GM18858 (cell line): ENCODE results near the gene UNC93B1.

Experiments used
- ATAC-seq: cut with Tn5 transposase; IDR thresholded peaks from one replicate; pipeline ENCODE4 v1.9.1; 2021; ENCODE audit not compliant: unreplicated experiment

UNC93B1 gene

DNA sequence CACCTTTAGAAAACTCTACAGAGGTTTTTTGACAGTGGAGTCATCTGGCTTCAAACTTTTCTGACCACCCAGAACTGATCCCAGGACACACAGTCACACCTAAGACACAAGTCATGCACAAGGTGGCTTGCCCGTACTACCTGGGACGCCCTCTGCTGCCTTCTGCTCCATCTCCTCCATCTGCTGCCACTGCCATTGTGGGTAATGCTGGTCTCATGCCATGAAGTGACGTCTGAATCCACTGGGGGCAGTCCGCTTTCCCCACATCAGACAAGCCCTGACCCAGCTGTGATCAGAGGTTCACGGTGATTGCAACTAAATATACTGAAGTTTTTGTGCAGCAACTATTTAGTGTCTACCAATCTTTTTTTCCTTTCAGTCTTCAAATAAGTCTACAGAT is 21.1 kb upstream of the UNC93B1 start:
- ATAC-seq = no peak

DNA sequence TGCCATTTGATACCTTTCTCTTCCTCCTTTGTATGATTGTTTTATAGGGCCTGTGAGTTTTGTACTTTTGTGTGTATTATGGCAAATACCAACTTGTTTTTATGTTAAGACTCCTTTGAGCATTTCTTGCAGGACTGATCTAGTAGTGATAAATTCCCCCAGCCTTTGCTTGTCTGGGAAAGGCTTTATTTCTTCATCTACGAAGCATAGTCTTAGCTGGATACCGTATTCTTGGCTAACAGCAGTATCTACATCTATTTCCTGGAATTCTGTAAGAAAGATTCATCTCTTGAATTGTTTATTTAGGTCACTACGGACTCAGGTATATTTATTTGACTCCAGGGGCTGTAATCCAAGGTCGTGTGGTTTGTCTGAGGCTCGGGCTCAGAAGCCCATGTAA is 20.6 kb upstream of the UNC93B1 start:
- ATAC-seq = no peak

DNA sequence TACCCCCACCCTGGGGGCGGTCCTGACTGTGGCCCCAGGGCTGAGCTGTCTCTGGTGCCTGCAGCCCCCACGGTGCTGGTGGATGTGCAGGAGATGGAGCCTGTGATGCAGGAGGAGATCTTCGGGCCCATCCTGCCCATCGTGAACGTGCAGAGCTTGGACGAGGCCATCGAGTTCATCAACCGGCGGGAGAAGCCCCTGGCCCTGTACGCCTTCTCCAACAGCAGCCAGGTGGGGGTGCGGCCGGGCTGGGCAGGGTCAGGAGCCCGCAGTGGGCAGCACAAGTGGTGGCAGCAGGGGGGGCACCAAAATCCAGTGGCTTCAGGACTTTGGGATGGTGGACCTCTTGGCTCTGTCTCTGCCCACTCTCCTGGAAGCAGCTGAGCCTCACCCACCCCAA is 18.6 kb upstream of the UNC93B1 start:
- ATAC-seq = no peak

DNA sequence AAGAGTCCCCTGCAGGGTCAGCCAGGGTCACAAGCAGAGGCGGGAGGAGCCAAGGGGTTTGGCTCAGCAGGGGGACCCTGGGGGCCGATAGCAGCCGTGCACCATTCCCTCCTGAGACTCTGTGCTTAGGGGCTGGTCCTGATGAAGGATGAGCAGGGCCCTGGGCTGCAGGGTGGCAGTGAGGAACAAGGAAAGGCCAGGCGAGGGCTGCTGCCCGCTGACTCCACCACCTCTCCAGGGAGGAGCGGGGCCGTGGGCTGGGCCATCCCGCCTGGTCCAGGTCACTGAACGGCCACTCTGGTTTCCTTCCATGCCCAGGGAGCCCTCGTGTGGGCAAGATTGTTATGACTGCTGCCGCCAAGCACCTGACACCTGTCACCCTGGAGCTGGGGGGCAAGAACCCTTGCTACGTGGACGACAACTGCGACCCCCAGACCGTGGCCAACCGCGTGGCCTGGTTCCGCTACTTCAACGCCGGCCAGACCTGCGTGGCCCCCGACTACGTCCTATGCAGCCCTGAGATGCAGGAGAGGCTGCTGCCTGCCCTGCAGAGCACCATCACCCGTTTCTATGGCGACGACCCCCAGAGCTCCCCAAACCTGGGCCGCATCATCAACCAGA is 17.4 kb upstream of the UNC93B1 start:
- ATAC-seq = no peak

DNA sequence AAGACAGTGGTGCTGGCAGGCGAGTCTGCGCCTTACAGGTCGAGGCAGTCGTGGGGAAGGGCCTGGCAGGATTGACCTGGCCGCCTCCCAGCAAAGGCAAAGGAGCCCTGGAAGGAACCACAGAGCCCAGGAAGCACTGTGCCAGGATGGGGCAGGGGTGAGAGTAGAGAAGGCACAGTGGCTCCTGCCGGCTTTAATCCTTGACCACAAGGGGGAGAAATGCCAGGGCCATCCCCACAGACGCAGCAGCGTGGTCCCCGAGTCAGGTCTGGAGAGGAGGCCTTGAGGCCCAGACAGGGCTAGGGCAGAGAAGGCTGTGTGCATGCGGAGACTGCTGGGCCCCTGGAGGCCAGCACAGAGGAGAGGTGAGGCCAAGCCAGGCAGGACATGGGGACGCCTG is 16.7 kb upstream of the UNC93B1 start:
- no peak for ATAC-seq

DNA sequence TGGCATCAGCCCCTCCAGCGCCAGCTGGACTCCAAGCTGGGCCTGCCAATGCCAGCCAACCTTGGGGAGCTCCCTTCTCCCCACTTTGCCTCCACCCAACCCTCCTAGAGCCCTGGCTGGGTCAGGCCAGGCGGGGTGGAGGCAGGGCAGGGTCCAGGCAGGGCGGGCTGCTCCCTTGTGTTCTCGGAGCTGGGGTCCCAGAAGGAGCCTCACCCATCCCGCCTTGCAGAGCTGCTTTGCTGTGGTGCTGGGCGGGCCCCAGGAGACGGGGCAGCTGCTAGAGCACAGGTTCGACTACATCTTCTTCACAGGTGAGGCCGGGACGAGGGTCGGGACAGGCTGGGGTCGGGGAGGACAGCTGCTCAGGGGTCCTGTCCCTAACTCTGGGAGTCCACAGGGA is 15.6 kb upstream of the UNC93B1 start:
- no peak for ATAC-seq

DNA sequence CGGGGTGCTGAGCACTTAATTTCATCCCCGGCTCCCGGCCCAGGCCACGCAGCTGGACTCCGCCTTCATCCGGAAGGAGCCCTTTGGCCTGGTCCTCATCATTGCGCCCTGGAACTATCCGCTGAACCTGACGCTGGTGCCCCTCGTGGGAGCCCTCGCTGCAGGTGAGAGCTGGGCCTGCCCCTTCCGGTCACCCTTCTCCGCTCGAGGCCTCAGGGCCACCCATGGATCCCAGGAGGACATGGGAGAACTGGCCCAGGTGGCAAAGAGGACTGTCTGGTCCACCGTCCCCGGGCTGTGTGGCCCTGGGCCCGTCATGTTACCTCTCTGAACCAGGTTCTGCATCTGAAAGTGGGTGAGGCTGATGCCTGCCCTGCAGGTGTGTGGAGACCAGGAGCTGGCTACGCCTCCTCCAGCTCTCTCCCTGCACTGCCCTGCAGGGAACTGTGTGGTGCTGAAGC is 14.9 kb upstream of the UNC93B1 start:
- no peak for ATAC-seq

DNA sequence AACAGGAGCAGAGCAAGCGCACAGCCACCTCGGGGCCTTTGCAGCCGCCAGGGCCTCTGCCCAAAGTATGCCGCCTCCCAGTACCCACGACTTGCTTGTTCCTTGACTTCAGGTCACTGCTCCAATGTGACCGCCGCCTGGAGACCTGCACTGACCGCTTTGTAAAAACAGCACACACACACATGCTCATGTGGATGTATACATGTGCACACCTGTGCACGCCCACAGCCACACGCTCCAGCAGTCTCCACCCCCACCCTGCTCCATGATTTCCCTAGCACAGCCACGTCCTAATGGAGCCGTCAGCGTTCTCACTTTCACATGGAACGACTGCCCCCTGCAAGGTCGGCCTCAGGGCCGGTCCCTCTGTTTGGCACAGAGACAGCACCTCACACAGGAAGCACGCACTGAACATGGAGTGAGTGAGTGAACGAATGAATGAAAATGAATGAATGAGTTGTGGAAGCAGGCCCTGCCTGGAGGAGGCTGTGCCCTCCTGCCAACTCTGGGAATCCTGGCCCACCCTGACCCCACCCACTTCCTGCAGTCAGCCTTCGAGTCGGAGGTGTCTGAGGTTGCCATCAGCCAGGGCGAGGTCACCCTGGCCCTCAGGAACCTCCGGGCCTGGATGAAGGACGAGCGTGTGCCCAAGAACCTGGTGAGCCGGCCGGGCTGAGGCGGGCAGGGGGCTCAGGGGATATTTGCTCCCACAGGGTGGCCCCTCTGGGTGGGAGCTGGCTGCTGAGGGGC is 14.3 kb upstream of the UNC93B1 start:
- no peak for ATAC-seq

DNA sequence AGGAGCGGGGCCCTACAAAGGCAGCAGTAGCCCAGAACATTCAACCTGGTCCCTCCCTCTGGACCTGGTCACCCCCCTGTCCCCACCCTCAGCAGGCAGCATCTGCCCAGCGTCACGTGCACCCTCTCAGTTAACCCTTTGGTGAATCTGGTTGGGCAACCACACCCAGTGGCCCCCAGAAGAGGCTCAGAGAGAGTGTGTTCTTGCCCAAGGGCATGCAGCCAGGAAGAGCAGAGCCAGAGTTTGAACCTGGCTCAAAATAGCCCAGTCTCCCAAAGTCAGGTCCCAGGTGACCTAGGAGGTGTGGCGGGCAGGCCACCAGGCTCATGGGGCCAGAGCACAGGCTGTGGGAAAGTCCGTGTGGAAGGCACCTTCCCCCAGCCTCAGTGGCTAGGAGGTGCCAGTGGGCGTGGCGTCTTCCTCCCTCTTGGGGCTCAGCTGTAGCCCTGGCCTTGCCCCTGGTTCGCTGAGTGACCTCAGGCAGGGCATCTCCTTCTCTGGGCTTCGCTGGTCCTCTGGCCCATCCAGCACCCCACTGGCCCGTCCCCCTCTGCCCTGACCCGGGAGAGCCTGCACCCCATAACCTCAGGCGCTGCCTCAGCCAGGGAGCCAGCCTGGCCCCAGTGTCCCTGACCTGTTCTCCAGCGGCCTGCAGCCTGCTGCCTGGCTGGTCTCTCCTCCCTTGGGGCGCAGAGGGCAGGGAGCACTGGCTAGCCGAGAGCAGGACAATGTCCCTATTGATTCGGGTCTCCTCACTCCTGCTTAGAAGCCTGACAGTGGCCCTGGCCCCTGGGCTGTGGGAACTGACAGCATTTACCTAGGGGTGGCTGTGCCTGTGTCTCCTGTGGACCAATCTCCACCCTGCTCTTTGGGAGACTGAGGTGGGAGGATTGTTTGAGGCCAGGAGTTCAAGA is 13.3 kb upstream of the UNC93B1 start:
- no peak for ATAC-seq

DNA sequence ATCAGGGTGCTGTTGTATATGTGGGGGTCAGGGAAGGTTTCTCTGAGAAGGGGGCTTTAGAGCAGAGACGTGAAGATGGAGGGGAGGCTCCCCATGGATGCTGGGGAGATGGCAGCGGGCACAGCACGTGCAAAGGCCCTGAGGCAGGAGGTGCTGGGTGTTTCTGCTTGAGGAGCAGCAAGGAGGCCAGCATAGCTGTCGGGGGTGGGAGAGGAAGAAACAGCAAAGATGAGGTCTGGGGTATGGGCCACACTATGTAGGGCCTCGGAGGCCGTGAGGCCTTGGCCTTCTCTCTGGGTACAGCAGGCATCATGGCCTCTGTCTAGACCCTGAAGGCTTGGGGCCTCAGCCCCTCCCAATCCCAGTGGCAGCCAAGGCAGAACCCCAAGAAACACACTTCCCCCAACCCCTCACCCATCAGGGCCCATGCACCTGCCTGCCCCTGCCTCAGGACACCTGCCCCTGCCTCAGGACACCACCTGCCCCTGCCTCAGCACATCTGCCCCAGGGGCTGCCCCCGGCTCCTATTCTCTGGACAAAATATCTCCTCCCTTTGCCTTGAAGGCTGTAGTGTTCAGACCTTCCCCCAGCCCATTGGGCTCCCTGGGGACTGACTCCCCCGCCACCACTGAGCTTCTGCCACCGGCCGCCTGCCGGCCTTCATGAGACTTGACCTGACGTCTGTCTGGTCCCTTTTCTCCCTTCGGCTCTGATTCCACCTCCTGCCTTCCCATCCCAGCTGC is 12.4 kb upstream of the UNC93B1 start:
- no peak for ATAC-seq

DNA sequence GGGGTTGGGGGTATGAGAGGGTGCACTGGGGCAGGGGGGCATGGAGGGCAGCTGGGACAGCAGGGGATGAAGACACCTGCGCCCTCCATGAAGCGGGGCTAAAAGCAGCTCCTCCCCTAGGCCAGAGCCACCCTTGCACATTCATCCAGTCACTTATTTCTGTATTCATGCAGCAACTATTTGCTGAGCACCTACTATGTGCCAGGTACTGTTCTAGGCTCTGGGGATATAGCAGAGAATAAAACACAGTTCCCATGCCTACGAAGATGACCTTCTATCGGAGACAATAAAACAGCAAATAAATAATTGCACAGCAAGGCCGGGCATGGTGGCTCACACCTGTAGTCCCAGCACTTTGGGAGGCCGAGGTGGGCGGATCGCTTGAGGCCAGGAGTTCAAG is 11.6 kb upstream of the UNC93B1 start:
- no peak for ATAC-seq

DNA sequence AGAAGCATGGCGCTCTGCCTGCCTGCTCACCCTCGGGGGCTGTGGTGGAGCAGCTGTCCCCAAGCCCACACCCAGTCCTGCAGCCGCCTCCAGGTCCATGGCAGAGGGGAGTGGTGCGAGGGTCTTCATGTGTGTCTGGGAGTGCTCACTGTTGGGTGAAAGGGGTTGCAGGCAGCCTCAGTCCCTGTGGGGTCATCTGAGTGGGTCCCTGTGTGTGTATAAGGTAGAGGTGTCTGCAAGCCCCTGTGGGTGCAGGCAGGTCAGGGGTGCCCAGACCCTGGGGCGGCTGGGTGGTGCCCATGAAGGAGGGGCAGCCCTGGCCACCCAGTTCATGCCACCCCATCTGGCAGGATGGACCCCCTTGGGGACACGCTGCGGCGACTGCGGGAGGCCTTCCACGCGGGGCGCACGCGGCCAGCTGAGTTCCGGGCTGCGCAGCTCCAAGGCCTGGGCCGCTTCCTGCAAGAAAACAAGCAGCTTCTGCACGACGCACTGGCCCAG is 11.1 kb upstream of the UNC93B1 start:
- ATAC-seq = no peak

DNA sequence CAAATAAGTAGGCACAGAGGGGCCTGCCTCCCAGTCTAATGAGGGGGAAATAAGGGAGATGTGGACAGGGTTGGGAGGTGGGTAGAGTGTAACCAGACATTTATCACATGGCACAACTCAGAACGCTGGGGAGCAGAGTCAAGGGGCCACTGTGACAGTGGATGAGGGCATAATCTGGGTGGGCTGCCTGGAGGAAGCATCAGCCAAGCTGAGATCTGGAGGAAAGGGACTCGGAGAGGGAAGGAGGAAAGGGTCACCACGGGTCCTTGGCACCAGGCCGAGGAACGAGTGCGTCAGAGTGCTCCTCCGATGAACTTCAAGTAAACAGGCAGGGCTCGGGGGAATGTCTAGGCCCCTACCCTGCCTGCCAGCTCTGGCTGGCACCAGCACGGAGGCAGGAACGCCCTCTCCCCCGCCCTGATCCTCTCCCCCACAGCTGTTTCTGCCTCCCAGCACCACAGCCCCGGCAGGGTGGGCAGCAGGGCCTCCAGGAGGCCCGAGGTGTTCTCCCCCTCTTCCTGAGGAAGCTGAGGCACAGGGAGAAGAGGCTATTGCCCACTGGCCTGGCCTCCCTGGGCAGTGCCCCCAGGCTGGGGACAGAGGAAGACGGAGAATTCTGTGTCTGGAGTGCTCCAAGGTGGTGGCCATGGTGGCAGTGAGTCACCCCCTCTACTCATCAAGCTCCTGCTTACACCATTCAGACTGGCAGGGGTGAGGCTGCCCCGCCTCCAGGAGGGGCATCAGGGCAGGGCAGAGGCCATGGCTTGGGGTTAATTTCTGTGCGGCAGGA is 10.5 kb upstream of the UNC93B1 start:
- ATAC-seq = no peak

DNA sequence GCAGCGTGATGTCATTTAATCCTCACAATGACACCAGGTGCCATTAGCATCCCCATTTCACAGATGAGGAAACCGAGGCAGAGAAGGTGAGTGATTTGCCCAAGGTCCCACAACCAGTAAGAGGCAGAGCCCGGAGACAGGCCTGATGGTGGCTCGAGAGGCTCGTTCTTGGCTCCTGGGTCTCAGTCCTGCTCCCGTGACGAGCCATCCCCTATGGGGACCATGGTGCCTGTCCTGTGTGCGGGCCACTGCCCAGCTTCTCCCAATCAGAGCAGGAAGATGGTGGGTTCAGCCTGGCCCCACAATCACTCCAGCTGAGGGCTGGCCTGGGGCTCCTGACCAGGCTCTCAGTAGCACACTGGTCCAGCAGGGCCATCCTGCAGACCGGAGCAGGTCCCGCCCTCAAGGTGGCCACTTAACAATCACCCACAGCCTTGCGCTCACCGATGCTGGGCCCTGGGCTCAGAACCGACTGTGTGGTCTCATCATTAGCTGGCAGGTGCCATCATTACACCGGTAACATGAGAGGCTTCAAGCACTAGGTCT is 9.8 kb upstream of the UNC93B1 start:
- no peak for ATAC-seq

DNA sequence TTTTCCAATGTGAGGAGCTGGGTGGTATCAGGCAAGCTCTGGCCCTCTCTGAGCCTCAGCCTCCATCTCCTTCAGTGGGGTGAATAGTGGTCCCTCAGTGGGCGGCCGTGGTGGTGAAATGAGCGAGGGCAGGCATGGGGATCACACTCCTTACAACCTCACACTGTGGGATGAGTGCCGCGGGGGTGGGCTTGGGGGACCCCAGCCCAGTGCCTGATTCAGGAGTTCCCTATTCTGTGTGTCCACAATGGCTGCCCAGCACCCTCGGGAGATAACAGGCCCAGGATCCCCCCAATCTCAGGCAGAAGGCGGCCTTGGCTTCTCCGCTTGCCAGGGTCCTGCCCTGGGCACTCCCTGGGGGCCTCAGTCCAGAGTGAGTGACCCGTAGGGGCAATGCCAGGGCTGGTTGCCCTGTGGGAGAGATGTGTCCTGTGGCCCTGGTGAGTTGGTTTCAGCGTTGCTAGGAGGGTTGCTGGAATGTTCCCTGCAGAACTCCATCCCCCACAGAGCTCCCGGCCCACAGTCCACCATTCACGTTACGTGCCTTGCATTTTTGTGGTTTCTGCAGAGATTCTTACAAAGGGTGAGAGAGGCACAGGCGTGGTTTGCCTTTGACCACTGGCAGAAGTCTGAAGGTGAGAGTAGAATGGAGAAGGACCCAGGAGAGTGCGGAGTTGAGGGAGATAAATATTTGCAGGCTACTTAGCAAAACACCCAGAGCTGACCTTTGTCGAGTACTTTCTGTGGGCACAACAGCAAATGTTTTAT is 9.1 kb upstream of the UNC93B1 start:
- no peak for ATAC-seq

DNA sequence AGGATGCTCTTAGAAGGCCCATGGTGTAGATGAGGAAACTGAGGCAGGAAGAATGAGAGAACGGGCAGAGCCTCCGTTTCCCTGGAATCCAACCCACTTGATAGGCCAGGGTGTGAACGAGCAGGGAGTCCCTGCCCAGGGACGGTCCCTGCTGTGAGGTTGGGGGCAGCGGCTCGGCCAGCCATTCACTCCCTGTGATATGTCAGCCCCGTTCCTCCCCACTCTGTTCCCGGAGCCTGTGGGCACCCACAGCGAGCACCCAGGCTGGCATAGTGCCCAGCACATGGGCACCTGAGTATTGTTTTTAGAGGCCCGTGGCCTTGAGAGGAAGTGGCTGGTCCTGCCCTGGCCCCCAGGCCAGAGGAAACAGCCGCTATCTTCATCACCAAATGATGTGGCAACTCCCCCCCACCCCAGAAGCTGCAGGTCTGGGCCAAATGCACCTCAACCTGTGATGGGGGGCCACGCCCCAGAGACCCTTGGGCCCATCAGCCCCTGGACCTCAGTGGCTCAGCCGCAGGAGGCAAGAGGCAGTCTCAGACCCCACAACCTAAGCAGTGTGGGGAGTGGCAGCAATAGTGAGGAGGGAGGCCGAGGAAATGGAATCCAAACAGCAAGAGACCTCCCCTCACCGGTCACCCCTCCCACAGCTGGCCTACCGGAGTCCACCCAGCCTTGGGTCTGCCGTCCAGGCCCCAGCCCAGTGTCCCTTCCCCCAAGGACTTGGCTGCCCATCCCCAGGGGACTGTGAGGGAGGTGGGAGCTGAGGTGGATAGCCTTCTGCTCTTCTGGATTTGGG is 8.3 kb upstream of the UNC93B1 start:
- ATAC-seq = no peak

DNA sequence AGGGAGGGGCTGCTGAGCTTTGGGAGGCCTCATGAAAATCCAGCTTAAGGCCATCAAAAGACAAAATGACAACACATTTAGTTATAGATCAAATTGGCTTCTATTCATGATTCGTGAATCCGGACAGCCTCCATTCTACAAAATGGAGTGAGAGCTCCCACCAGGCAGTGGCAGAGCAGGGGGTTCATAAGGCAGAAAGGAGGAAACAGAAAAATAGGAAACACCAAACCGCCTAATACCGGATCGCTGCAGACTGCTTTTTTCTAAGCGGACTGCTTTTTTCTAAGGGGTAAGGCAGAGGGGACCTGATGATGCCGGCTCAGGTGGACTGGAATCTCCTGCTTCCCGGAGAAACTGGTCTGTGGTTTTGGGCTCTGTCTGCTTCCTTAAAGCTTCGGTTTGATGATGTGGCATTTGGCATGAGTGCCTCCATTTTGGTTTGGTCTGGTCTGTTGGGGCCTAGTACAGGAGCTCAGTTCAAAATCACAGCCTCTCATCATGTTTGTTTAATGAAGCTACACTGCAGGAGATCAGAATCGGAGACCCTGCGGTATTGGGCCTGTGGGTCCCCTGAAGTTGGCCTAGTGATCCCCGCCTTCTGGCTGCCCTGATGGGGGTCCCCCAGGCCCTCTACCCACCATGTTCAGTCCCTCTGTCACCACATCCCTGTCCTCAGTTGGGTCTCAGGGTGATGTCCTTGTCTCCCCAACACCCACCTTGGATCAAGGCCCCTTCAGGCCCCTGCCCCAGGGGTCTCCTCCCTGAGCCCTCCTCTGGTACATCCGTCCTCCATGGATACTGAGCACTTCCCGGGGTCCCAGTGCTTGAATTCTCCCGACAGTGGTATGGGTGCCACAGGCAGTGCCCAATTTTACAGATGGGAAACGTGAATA is 7.4 kb upstream of the UNC93B1 start:
- ATAC-seq = no peak
